Activated CD4-positive, alpha-beta T cell treated with anti-CD3 and anti-CD28 coated beads for 24 hours (primary cell): ENCODE results near the gene MPO.
A peak's percentile ranks its signal among the peaks of the same experiment; 100 is the strongest.

Experiments
- DNase-seq, 2 donors: peaks; one replicate each; pipeline ENCODE4 v3.0.0-alpha.2; 2020; ENCODE audit warnings: low read depth in 2 of 2

The MPO gene, protein sequence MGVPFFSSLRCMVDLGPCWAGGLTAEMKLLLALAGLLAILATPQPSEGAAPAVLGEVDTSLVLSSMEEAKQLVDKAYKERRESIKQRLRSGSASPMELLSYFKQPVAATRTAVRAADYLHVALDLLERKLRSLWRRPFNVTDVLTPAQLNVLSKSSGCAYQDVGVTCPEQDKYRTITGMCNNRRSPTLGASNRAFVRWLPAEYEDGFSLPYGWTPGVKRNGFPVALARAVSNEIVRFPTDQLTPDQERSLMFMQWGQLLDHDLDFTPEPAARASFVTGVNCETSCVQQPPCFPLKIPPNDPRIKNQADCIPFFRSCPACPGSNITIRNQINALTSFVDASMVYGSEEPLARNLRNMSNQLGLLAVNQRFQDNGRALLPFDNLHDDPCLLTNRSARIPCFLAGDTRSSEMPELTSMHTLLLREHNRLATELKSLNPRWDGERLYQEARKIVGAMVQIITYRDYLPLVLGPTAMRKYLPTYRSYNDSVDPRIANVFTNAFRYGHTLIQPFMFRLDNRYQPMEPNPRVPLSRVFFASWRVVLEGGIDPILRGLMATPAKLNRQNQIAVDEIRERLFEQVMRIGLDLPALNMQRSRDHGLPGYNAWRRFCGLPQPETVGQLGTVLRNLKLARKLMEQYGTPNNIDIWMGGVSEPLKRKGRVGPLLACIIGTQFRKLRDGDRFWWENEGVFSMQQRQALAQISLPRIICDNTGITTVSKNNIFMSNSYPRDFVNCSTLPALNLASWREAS

DNA sequence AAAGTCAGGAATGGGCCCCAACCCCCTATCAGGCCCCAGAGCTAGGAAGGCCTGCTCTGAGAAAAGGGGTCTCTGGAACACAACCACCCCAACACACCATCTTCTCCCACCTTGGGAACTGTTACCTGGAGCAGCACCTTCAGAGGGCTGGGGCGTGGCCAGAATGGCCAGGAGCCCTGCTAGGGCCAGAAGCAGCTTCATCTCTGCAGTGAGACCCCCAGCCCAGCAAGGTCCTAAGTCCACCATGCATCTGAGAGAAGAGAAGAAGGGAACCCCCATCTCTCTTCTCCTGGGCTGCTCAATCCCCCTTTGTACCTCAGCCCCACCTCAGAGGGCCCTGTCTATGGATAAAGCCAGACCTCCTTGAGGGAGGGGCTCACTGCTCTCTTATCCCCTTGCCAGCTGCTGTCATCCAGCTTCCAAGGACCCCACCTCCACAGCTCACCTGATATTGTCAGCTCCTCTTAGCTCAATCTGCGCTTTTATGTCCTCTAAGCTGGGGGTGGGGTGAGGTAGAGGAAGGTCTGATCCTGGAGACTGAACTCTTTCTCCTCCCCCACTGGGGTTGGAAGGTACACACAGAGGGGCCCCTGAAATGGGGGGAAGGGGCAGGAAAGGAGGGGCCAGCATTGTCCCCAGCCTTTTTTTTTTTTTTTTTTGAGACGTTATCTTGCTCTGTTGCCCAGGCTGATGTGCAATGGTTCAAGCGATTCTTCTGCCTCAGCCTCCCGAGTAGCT, at the start of gene MPO:
MPO (minus strand) TSS at position 456 of the 738 bp plus-strand sequence; CDS start at position 279, 177 bp downstream.
- DNase-seq: no peak

DNA sequence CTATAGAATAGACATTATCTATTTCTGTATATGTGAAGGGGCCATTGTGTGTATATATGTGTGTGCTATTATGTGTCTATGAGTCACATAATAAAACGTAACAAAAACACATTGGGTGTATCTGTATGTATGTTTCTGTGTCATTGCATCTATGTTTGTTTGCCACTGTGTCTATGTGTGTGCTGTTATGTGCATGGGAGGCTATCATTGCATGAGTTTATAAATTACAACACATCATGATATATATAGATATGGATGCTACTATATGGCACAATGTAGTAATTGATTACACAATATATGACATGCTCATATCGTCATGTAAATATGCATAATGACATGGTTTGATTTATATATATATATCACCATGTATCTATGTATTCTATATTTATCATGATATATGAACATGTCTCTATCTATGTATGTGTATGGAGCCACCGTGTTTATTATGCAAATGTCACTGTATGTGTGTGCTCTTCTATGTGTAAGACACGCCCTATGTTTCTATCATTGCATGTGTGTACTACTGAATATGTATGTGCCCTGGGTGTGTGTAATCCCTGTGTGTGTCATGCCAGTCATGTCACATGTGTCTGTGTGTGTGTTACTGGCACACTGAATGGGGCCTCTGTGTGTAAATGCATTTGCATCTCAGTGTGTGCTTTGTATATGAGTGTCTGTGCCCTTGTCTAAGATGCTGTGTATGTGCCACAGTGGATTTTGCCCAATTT, 49.2 kb upstream of the MPO start:
- DNase-seq: no peak

DNA sequence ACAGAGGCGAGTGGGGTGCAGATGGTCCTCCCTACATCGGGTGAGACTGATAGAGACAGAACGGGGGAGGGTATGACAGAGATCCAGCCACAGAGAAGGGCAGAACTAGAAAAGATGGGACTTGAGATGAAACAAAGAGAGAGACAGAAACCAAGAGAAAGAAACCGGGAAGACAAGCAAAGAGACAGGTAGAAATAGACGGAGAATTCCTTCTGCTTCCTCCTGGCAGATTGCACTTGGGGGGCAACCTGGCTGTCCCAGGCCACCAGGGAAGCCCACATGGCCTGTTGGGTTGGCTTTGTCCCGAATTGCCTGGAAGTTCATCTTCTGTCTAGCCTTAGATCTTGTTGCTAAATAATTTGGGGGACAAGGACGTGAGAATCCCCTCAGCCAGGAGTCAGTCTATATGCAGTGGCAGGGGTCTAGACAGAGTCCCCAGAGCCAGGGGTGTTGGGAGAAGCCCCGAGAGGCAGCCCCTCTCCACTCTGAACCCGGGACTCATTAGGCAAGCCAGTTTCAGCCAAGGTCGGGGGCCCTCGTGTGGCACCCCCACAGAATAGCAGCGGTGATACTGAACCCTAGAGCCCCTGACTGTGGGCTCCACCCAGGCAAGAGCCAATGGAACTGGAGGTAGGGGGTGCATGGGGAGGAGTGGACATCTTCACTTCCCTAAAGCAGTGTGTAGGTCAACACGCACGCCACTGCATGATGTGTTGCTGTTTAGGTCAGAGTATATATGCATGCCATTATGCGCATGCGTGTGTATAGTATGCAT, 48.5 kb upstream of the MPO start:
- peak; percentile 79 to 91 for DNase-seq

DNA sequence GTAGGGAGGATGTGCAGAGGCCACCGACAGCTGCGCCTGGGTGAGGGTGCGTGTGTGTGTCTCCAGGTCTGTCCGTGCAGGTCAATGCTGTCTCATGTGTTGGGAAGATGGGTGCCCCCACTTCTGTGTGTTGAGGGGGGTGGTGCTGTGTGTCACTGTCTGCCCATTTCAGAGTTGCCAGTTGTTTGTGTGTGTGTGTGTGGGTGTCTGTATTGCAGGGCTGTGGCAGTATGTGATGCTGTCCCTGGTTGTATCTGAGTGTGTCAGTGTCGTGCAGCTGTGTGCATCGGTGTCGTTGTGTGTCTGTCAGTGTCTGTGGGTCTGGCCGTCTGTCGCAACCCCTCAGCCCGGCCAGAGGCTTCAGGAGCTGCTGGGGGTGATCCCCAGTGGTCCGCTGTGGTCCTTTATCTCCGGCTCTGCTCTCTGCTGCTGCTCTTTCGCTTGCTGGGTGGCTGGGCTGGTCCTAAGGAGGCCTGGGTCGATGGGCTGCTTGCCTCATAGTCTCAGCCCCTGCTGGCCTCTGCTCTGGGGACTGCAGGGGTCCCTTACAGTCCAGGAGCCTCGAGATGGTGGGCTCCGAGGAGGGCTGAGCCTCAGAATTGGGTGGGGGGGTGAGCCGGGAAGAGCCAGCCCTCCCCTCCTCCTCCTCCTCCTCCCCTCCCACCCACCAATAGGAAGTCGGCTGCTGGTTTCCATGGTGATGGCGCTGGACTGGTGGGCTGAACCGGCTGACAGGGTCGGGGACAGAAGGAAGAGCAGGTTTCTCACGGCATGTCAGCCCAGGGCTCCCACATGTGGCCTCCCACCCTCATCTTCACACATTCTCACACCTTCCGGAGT, 47.7 kb upstream of the MPO start, which contains the start of gene TSPOAP1:
TSPOAP1 (minus strand) TSS at position 601 of the 840 bp plus-strand sequence. CDS start 875 bp downstream, outside the sequence.
- peak; percentile 80 to 88 for DNase-seq

DNA sequence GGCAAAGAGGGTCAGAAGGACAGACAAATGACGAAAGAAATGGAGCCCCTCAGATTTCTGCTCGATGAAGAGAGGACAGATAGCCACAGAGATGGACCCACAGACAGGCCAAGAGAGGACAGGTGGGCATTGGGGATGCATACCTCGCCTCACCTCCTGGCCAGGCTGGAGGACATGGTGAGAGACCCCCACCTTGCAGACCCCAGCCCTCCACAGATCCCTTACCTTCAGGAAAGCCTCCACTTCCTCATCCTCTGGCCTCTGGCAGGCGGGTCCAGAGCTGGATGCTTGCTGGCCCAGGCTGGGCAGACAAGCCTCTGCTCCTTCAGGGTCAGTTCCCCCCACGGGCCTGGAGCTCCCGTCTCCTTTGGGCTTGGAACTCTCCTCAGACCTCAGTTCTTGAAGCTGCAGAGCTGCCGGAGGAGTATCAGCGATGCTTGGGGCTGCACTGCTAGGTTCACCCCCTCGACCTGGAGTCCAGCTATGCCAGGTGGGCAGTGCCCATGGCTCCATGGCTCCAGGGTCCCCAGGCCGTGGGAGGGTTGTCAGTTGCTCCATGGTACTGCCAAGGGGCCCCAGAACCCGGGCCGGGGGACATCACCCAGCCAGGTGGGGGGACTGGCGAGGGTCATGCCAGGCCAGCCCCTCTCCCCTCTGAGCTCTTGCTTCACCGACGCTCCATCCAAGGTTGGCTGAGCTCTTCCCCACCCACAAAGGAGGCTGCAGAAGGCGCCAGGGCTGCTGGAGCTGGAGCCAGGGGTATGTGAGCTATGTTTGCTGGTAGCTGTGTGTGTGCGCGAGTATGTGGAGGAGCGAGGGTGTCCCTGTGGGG, 46.8 kb upstream of the MPO start:
- no peak for DNase-seq

DNA sequence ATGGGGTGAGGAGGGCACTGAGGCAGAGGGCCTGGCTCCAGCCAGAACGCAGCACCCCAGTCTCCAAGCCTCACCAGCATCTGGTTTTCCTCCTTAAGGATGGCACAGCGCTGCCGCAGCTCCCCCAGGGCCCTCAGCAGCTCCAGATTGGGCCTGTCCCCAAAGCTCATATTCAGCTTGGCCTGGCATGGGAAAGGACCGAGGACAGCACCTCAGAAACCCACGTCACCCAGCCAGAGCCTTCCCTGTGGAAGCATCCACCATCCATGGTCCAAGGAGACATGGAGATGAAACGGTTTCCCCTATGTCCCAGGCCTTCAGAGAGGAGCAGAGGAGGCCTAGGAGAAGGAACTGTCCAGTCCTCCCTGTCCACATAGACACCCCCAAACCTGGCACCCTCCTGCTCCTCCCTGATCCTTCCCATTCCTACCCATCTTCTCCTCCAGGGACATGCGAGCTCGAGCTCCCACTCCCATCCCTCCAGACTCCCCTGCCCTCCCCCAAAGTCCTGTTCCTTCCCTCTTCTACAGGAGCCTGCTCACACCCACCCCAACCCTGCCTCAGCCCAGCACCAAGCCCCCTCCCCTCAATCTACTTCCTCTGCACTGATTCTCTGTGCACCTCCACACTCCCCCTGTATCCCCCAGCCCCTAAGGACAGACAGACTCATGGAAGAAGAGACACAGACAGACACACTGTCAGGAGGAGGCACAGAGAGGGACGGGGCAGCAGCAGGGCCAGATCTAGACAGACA, 46.1 kb upstream of the MPO start:
- no peak for DNase-seq

DNA sequence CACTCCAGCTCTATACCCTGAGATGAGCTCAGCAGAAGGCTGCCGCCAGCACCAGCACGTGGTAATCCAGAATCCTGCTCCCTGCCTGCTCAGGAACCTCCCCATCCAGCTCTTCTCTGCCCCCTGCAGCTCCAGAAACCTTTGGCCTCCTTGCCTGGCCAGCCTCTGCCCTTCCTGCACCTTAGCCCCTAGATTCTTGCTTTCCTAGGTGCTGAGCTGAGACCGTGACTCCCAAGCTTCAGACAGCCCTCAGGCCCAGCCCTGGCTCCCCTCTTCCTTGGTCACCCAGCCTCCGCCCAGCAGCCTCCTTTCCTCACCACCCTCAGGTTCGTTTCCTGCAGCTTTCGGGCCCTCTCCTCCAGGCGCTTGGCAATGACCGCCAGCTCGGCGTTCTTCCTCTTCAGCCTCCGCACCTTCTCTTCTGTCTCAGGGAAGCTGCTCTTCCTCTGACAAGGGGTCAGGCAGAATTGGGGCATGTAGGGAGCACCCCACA, 45.3 kb upstream of the MPO start:
- no peak for DNase-seq

DNA sequence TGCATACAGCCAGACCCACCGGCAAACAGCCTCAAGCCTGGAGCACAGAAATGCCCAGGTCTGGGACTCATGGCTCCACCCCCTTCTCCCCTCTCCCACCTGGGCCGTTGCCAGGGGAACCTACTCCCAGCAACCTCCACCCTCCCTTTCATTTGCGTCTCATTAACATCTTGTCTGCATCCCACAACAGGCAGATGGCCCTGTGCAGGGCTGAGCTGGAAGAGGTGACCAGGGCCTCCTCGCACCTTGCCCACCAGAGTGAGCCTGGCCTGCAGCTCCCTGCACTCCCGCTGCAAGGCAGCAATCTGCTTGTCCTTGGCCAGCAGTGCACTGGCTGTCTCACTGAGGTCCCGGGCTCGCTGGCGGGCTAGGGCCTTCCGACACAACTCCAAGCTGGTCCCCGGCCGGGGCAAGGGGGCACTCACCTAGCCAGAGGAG, 44.6 kb upstream of the MPO start:
- DNase-seq: no peak

DNA sequence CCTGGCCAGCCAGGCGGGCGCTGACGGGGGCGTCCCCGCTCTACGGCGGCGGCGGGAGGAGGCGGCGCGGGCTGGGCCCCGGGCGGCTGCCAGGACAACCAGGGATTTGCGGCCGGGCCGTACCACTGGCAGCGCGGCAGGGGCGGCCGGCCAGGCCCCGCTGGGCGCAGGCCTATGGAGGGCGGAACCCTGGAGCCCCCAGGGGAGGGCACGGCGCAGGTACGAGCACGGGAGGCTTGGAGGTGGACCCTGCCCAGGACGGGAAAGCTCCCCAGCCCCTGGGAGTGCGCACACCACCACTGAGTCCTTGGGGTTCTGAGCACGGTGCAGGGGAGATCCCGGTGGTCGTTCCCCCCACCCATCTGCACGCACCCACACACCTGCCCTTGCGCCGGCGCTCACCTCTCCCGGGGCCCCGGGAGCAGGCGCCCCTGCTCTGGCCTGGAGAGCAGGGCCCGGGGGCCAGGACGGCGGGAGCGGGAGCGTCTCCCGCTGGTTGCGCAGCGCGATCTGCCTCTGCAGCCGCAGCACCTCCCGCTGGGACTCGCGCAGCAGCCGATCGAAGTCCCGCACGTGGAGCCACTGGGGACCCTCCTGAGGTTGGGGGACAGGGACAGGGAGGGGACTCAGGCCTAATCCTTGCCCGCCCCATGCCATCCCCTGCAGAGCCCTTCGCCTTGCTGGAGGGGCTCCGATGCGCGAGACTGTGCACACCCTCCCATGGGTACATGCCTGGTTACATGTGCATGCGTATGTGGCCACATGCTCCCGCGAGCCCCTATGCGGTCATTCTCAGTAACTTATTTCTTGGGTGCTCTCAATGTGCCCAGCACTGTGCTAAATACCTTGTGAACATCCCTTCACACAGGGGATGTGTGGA, 43.9 kb upstream of the MPO start:
- no peak for DNase-seq

DNA sequence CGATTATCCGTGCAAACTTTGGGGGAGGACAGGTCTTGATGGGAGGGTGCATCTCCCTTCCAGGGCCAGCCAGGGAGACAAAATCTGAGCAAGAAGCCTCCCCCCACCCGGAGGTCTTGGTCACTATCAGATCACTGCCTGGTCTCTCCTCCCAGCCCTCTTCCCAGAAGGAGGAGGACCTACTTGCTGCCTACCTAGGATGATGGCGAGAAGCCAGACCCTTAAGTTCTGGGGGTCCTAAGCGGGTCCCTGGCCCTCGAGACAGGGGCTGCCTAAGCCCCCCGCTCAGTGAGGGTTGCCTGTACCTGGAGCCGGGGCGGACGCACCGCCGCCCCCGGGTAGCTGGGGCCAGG, 43.3 kb upstream of the MPO start:
- DNase-seq: no peak

DNA sequence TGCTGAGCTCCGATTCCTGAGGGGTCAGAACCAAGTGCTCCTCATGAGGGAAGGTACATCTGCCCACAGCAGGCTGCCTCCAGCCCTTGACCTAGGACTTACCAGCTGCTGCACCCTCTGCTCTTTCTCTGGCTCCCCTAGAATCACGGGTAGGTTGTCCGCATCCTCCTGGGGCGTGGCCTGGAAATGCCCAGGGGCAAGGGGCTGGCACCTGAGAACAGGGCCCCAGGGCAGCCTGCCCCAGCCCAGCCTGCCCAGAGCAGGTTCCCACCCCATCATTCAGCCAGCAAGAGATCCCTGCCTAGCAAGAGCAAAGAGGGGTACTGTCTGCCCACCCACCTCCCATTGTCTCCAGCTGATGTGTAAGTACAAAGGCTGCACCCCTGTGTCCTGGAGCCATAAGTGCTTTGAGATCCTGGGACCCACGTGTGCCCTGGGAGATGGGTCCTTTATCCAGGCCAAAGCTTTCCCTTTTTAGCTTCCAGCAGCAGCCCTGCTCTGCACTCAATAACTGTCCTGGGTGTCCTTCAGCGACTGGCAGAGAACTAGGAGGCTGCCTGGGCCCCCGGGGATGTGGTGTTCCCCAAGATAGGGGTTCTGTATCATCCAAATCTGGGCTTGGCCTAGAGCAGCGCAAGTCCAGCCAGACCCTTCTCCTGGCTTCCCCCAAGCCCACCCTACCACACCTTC, 42.8 kb upstream of the MPO start:
- DNase-seq: no peak

DNA sequence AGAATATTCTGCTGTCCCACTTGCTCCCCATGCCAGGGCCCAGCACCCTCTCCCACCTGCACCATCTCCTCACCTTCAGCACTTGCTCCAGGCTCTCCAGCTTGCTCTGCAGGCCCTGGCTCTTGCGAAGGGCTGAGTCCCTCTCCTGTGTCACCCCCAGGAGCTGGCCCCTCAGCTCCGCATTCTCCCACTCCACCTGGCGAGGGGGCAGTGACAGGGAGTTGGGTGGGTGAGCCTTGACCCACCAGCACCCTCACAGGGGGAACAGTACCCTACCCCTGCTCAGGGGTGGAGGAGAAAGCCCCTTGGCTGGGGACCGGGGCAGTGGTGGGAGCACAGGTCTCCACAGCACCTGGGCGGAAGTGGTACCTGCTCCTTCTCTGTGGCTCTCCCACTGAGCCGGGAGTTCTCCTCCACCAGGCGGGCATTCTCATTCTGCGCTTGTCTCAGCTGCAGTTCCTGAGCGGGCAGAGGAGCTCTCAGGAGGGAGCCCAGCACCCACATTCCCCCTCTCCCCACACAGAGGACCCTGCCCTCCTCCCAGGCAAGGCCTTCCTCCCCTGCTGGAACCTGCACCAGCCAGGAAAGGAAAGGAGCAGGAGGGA, 41.9 kb upstream of the MPO start:
- DNase-seq: no peak

DNA sequence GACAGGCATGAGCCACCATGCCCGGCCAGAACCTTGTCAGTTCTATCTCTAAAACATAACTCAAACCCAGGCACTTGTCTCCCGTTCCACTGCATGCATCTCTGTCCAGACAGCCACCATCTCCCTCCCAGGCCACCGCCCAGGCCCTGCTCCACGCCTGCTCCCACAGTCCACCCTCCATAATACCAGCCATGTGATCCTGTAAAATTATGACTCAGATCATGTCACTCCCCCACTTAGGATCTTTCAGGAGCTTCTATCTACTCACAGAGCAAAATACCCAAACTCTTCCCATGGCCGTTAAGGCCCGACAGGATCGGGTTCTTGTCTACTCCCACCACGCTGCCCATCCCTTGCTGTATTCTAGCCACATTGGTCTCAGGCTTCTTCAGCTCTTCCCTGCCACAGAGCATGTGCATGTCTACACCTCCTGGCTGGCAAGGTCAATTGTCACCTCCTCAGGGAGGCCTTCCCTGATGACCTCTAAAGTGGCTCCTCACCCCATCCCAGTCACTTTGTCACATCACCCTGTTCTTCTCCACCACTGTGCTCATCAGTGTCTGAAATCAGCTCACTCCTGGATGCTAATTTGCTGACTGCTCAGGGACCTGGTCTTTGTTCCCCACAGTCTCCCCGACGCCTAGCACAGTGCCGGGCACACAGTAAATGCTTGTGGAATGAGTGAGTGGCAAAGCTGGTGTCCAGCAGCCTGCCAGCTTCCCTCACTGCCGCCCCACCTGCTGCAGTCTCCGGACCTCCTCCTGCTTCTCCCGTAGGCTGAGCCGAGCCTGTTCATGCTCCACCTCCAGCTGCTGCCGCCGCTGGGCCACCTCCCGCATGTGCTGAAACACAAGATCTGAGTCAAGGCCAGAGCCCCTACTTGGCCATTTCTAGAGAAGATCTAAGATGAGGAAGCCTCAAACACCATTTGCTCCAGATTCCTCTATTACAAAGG, 41.1 kb upstream of the MPO start:
- no peak for DNase-seq

DNA sequence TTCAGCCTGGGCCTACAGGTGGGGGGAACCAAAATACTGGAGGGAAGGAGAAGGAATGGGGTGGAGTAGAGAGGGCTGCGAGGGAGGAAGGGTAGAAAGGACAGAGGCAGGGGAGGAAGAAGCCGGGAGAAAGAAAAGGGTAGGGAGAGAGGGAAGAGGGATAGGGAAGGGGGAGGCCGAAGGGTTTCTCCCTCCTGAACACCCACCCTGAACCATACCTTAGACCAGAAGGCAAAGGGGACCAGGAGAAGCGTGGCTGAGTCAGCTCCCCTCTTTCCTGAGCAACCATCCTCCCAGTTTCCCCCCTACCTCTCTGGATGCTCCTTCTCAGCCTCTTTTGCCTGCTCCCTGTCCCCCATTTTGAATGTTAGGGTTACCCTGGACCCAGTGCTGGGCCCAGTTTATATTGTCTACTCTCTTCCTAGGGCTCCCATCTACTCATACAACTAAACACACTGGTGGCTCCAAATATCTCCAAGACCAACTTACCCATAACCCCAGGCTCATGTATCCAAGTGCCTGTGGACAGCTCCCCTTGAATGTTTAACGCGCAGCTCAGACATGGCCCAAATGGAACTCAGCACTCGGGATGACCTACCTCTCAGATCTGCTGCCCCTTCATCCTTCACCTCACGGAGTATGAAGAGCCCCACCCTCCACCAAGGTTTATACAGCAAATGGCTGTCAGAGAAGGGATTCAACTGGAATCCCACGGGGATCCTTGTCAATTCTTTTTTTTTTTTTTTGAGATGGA, 40.0 kb upstream of the MPO start:
- DNase-seq: no peak
